DMS153 (cell line): ENCODE measurements around the gene RAB40AL.
"Not testable (repeated sequence)": the region's sequence is repeated elsewhere in the genome, so short reads cannot be mapped to it uniquely, and the experiment has no call there.

Source experiments
- DNase-seq: peaks from one replicate; lab custom pipeline; 2025; lab: John Stamatoyannopoulos, UW

The RAB40AL gene

DNA sequence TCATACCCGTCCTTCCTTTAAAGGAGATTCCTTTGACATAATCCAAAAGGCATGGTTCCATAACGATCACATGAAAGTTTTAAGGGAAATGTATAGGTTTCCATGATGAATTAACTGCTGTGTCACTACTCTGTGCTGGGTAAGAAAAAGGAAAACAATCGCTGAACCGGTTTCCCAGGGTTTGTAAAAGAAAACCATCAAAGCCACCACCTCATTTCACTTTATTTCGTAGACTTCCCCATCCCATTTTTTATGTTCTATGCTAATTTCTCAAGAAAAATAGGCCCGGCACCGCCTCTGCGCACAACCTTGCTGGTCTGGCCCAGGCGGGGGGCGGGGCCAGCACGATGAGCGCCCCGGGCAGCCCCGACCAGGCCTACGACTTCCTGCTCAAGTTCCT is at the start of gene RAB40AL:
Gene RAB40AL, plus strand, starts transcription at position 301 of the 400 bp plus-strand sequence. Its CDS starts 47 bp downstream, at position 348.
- DNase-seq, result not testable (repeated sequence)

DNA sequence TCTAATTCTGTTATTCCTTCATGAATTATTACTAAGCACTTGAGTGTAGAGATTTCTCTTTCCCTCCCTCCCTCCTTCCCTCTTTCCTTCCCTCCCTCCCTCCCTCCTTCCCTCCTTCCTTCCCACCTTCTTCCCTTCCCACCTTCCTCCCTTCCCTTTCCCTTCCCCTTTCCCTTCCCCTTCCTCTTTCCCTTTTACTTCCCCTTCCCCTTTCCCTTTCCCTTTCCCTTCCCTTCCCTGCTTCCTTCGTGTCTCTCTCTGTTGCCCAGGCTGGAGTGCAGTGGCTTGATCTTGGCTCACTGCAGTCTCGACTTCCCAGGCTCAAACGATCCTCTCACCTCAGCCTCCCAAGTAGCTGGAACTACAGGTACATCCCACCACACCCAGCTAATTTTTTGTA is 49.4 kb upstream of the RAB40AL start:
- no peak for DNase-seq

- DNase-seq, result no peak
These were observed 45.0 kb upstream of the RAB40AL start for GRCh38 chrX:102892103-102892502.

GRCh38 chrX:102899940-102900916 is 36.8 kb upstream of the RAB40AL start:
- peak; percentile 0 for DNase-seq

DNA sequence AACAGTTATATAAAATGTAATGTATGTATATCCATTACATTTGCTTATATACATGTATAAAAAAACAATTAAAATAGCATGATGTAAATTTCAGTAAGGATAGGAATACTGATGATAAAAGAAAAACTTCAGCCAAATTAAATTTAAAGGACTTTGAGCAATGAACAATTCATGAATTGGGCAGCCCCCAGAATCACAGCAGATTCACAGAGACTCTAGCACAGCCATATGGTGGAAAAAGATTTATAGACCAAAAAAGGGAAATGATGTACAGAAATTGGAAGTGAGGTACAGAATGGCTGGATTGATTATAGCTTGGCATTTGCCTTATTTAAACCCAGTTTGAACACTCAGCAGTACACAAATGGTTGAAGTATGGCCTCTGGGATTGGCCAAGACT is 34.7 kb upstream of the RAB40AL start:
- no peak for DNase-seq

DNA sequence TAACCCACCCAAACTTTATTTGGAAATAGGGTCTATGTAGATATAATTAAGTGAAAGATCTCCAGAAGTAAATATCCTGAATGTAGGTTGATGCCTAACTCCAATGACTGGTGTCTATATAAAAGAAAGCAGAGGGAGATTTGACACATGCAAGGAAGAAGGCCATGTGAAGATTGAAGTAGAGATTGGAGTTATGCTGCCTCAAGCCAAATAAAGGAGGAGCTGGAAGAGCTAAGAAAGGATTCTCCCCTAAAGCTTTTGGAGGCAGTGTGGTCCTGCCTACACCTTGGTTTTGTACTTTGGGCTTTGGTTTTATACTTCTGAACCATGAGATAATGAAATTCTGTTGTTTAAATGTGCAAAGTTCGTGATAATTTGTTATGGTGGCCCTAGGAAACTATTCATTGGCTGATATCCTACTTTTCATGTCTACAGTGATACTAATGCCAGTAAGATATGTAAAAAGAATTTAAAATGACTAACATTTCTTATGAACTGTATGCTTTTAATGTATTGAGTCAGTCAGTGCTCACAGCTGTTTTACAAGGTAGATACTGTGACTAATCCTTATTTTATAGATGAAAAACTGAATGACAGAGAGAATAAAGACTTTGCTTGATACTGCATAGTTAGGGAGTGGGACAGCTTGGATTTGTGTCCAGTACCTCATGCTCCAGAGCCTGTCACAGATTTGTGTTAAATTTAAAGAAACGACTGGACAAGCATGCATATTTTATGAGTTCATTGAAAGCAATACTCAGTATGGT is 5.9 kb upstream of the RAB40AL start:
- DNase-seq, result no peak

- DNase-seq, result no peak
These were observed 2.4 kb upstream of the RAB40AL start for GRCh38 chrX:102934624-102935023.

GRCh38 chrX:102950908-102951866 is 14.1 kb downstream of the RAB40AL start:
- no peak for DNase-seq

DNA sequence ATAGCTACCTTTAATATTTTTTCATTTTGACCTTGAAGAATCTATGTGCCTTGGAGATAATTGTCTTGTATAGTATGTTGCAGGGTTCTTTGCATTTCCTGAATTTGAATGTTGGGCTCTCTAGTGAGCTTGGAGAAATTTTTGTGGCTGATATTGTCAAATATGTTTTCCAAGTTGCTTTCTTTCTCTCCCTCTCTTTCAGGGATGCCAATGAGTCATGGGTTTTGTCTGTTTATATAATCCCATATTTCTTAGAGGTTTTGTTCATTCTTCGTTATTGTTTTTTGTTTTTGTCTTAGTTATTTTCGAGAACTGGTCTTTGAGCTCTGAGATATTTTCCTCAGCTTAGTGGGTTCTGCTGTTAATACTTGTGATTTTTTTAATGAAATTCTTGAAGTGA is 20.7 kb downstream of the RAB40AL start:
- no peak for DNase-seq

DNA sequence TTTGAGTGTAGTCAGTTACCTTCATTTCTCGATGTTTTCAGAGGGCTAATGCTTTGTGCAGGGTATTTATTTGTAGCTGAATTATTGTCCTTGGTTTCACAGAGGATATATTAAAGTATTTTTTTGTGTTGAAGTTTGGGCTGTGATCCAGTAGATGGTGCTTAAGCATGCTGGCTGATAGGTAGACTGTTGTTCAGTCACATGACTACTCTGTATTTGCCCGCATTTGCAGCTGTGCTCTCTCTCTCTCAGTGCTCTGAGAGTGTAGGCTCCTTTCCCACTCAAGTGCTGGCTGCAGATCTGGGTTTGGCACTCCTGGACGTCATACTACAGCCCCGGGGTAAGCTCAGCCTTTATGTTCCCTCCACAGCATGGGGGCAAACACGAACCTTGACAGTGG is 21.7 kb downstream of the RAB40AL start:
- no peak for DNase-seq

DNA sequence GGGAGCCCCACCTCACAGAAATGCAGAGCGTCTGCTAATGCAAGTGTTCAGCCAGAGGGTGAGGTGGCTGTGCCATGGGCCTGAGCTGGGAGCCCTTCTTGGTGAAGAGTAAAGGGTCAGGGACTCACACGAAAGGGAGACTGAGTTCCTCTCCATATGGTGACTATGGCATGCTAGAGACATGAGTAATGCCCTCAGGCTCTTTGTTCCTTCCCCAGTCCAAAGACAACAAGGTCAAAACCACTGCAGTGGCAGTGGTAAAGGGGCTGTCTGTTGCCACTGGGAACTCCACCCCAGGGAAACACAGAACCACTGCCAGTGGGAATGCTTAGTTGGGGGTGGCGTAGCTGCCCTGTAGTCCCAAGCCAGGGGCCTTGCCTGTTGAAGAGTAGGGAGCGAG is 22.4 kb downstream of the RAB40AL start:
- DNase-seq, result no peak

DNA sequence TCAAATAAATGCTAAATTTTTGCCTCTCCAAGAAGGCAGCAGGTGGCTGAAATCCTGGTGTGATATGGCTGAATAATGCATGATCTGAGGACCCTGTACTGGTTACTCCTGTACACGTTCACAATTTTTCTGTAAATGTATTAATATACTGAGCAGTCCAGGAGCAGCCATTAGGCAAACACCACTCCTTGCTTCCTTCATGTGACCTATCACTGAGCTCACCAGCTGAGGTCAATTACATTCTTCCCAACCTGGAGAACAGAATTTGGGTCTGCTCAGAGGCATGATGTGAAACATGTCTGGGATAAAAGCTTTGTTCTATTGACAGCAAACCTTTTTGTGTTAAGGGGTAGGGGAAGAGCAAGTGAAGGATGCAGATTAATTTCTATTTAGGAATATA is 26.9 kb downstream of the RAB40AL start:
- DNase-seq, result no peak

DNA sequence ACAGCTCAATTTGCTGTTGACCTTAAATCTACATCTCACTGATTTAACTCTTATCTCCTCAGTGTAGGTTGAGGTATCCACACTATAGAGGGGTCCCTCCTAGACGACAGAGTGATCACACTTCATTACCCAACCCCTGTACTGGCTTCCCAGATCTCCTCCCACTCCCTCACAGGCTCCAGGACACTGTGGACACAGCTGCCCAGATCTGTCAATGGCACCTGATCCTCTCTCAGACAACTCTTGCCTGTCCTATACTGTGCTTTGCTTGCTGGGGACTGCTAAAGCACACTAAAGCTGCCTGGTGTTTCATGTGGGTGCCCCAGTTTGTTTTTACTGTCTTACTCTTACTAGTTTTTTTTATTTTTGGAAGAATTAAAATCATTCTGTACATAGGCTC is 27.9 kb downstream of the RAB40AL start:
- no peak for DNase-seq

DNA sequence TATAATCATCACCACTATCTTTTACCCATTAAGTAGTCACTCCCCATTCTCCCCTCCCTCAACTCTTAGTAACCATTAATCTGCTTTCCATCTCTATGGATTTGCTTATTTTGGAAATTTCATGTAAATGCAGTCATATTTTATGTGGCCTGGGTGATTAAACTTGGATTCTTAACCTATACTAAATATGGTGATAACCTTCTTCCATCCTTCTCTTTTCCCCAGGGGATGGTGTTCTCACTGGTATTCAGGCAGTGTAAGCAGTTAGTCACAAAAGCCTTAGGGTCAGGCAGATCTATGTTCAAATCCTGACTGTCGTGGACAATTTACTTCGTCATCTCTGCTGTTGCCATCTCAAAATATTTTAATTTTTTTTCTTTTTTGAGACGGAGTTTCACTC is 29.6 kb downstream of the RAB40AL start:
- DNase-seq, result no peak

GRCh38 chrX:102968216-102968615 is 31.1 kb downstream of the RAB40AL start:
- DNase-seq, result no peak

DNA sequence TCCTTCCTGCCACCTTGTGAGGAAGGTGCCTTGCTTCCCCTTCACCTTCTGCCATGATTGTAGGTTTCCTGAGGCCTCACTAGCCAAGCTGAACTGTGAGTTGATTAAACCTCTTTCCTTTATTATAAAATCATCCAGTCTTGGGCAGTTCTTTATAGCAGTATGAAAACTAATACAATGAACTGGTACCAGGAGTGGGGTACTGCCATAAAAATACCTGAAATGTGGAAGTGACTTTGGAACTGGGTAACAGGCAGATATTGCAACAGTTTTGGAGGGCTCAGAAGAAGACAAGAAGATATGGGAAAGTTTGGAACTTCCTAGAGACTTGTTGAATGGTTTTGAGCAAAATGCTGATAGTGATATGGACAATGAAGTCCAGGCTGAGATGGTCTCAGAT is 34.5 kb downstream of the RAB40AL start:
- DNase-seq, result not testable (repeated sequence)

DNA sequence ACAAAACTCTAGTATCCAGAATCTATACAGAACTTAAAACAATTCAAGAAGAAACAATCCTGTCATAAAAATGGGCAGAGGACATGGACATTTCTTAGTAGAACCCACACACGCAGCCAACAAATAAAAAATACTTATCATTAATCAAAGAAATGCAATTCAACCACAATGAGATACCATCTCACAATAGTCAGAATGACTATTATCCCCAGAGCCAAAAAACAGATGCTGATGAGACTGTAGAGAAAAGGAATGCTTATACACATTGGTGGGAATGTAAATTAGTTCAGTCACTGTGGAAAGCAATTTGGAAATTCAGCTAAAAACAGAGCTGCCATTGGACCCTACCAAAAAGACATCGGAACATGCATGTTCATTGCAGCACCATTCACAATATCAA is 37.9 kb downstream of the RAB40AL start:
- DNase-seq, result no peak

GRCh38 chrX:102976286-102976685 is 39.2 kb downstream of the RAB40AL start:
- DNase-seq, result no peak

- no peak for DNase-seq
These were observed 39.9 kb downstream of the RAB40AL start for GRCh38 chrX:102976793-102977495.

GRCh38 chrX:102978594-102978993 is 41.5 kb downstream of the RAB40AL start:
- no peak for DNase-seq

GRCh38 chrX:102979536-102979935 is 42.5 kb downstream of the RAB40AL start:
- no peak for DNase-seq
